ENCODE results near the gene LSM3. TPM values are rescaled to one million over a fixed set of nuclear protein-coding genes. Genes with fewer than 3 reads are reported as not detected.

Gene LSM3
- total and polyA plus RNA-seq, 9 of the 15 experiments (the other 6 are each of a cell fraction or from before 2014, with no cell fraction given) = 33.8 to 203 (median 61.2) TPM

DNA sequence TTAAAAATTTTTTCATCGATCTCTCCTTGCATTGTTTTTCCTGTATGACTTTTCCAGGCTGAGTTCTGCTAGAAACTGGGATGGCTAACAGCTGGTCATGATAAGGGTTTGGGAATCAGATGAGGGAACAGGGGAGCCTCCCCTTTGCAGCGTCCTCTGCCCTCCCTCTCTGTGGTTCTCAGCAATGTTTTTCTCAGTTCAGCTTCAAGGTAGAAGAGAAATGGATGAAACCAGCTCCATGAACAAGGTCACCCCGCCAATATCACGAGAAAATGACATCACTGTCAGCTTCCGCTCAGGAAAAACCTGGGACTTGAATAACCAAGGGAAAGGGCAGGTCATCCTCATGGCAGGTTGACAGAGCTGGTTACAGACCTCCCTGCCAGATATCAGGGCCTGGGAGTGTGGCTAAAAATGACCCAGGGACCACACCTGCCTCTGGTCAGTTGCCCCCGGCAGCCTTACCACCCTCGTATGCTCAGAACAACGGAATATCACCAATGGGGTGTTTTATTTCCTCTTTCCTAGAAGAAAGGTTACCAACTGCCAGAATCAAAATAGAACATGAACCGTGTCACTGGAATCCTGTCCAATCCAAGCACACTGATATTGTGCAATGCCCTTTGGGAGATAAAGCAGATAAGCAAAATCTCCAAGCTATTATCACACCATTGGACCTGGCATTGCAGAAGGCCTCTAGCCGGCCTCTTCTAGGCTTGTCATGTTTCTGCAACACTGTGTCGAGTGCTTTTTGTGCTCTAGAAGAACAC lies 26.1 kb downstream of the LSM3 start (continued):
- TF ChIP-seq PPARD (CRISPR knock-in tag; IDR thresholded peaks at IDR 0.05) (no peak), RCOR1 (IDR thresholded peaks at IDR 0.05; ENCODE audit: borderline replicate concordance in 1 of 2, low read depth in 2 of 2, low read length in 2 of 2) (peak; percentile 64 to 89; a peak in 3 of 4 replicates), CAMTA2 (CRISPR knock-in tag; conservative IDR thresholded peaks at IDR 0.05) (0 out of 2 replicates have a peak, but pooled peaks have one; percentile 11), CBX3 (IDR thresholded peaks at IDR 0.05; ENCODE audit: borderline replicate concordance in 1 of 2, low read length in 2 of 2) (no peak), RAD21 (CRISPR knock-in tag; conservative IDR thresholded peaks at IDR 0.05 in 1 of 2, IDR thresholded peaks at IDR 0.05 in 1 of 2) (peak; percentile 27 to 44; a peak in 2 of 4 replicates), ELF4 (CRISPR knock-in tag; IDR thresholded peaks at IDR 0.05) (no peak), PHF20 (IDR thresholded peaks at IDR 0.05; ENCODE audit: partially characterized antibody) (no peak), ZNF224 (CRISPR knock-in tag; IDR thresholded peaks at IDR 0.05) (no peak), POLR3A (IDR thresholded peaks at IDR 0.05; ENCODE audit: borderline replicate concordance, extremely low read depth, insufficient read depth, insufficient read length) (no peak), GABPB2 (CRISPR knock-in tag; conservative IDR thresholded peaks at IDR 0.05) (no peak), DMBX1 (CRISPR knock-in tag; IDR thresholded peaks at IDR 0.05; ENCODE audit: borderline replicate concordance) (peak; percentile 90)
- TF ChIP-seq, protein P1, sequence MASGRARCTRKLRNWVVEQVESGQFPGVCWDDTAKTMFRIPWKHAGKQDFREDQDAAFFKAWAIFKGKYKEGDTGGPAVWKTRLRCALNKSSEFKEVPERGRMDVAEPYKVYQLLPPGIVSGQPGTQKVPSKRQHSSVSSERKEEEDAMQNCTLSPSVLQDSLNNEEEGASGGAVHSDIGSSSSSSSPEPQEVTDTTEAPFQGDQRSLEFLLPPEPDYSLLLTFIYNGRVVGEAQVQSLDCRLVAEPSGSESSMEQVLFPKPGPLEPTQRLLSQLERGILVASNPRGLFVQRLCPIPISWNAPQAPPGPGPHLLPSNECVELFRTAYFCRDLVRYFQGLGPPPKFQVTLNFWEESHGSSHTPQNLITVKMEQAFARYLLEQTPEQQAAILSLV (tag; IDR thresholded peaks at IDR 0.05) = peak; percentile 95
- TF ChIP-seq, protein P2, sequence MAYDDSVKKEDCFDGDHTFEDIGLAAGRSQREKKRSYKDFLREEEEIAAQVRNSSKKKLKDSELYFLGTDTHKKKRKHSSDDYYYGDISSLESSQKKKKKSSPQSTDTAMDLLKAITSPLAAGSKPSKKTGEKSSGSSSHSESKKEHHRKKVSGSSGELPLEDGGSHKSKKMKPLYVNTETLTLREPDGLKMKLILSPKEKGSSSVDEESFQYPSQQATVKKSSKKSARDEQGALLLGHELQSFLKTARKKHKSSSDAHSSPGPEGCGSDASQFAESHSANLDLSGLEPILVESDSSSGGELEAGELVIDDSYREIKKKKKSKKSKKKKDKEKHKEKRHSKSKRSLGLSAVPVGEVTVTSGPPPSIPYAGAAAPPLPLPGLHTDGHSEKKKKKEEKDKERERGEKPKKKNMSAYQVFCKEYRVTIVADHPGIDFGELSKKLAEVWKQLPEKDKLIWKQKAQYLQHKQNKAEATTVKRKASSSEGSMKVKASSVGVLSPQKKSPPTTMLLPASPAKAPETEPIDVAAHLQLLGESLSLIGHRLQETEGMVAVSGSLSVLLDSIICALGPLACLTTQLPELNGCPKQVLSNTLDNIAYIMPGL (CRISPR knock-in tag; IDR thresholded peaks at IDR 0.05) = no peak
- TF ChIP-seq, protein P3, sequence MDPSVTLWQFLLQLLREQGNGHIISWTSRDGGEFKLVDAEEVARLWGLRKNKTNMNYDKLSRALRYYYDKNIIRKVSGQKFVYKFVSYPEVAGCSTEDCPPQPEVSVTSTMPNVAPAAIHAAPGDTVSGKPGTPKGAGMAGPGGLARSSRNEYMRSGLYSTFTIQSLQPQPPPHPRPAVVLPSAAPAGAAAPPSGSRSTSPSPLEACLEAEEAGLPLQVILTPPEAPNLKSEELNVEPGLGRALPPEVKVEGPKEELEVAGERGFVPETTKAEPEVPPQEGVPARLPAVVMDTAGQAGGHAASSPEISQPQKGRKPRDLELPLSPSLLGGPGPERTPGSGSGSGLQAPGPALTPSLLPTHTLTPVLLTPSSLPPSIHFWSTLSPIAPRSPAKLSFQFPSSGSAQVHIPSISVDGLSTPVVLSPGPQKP (CRISPR knock-in tag; IDR thresholded peaks at IDR 0.05) = no peak
- TF ChIP-seq, protein P4, sequence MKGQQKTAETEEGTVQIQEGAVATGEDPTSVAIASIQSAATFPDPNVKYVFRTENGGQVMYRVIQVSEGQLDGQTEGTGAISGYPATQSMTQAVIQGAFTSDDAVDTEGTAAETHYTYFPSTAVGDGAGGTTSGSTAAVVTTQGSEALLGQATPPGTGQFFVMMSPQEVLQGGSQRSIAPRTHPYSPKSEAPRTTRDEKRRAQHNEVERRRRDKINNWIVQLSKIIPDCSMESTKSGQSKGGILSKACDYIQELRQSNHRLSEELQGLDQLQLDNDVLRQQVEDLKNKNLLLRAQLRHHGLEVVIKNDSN (CRISPR knock-in tag; IDR thresholded peaks at IDR 0.05) = no peak
- TF ChIP-seq, protein P5, sequence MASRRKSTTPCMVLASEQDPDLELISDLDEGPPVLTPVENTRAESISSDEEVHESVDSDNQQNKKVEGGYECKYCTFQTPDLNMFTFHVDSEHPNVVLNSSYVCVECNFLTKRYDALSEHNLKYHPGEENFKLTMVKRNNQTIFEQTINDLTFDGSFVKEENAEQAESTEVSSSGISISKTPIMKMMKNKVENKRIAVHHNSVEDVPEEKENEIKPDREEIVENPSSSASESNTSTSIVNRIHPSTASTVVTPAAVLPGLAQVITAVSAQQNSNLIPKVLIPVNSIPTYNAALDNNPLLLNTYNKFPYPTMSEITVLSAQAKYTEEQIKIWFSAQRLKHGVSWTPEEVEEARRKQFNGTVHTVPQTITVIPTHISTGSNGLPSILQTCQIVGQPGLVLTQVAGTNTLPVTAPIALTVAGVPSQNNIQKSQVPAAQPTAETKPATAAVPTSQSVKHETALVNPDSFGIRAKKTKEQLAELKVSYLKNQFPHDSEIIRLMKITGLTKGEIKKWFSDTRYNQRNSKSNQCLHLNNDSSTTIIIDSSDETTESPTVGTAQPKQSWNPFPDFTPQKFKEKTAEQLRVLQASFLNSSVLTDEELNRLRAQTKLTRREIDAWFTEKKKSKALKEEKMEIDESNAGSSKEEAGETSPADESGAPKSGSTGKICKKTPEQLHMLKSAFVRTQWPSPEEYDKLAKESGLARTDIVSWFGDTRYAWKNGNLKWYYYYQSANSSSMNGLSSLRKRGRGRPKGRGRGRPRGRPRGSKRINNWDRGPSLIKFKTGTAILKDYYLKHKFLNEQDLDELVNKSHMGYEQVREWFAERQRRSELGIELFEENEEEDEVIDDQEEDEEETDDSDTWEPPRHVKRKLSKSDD (conservative IDR thresholded peaks at IDR 0.05; ENCODE audit: low read length) = no peak
- TF ChIP-seq, protein P6, sequence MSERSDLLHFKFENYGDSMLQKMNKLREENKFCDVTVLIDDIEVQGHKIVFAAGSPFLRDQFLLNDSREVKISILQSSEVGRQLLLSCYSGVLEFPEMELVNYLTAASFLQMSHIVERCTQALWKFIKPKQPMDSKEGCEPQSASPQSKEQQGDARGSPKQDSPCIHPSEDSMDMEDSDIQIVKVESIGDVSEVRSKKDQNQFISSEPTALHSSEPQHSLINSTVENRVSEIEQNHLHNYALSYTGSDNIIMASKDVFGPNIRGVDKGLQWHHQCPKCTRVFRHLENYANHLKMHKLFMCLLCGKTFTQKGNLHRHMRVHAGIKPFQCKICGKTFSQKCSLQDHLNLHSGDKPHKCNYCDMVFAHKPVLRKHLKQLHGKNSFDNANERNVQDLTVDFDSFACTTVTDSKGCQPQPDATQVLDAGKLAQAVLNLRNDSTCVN (CRISPR knock-in tag; IDR thresholded peaks at IDR 0.05) = no peak

Measured in K562 (cell line).